Right lung (tissue), 5 donors: ENCODE measurements around the gene KRT25. TPM values are rescaled to one million over a fixed set of nuclear protein-coding genes. Genes with fewer than 3 reads are reported as not detected.

Source experiments
- polyA plus RNA-seq, 5 donors: library from polyadenylated mRNA; unstranded; fragments of 120-200 nt; gene quantifications; one replicate each; pipeline versions ENCODE4 v1.2.1 to v1.2.3, GENCODE V29; 2013; ENCODE audit warnings: inconsistent platforms in 1 of 5, low replicate concordance in 1 of 5; ENCODE audit not compliant: insufficient read length in 5 of 5, insufficient read depth in 1 of 5

KRT25 gene
- polyA plus RNA-seq, 5 donors: not detected

Other genes starting within 250 kb of the KRT25 start
- under 1 TPM; 0.37 to 0.76 (median 0.59) TPM for gene CCR7, start 189.9 kb downstream of the KRT25 start, polyA plus RNA-seq
- gene SMARCE1, start 107.5 kb downstream of the KRT25 start, polyA plus RNA-seq: 100 to 1,000 TPM; 223 to 279 (median 246) TPM
- gene KRT222, start 90.2 kb downstream of the KRT25 start, polyA plus RNA-seq: under 1 TPM; 0.33 to 0.80 (median 0.36) TPM
- gene KRT24, start 51.6 kb downstream of the KRT25 start, polyA plus RNA-seq: under 1 TPM in 1 of 5 donors, not detected in 4; 0.10 TPM
- not detected for gene KRT26, start 16.9 kb upstream of the KRT25 start, polyA plus RNA-seq
- gene KRT27, start 27.2 kb upstream of the KRT25 start, polyA plus RNA-seq: under 1 TPM in 4 of 5 donors, not detected in 1; 0.10 to 0.43 (median 0.34) TPM
- gene KRT28, start 44.6 kb upstream of the KRT25 start, polyA plus RNA-seq: not detected
- 10 to 100 TPM; 27.5 to 58.8 (median 45.4) TPM for gene KRT10, start 67.3 kb upstream of the KRT25 start, polyA plus RNA-seq
- under 1 TPM in 3 of 5 donors, not detected in 2; 0.06 to 0.14 (median 0.13) TPM for gene KRT12, start 111.9 kb upstream of the KRT25 start, polyA plus RNA-seq
- gene KRT20, start 129.9 kb upstream of the KRT25 start, polyA plus RNA-seq: not detected
- under 1 TPM in 3 of 5 donors, not detected in 2; 0.18 to 0.35 (median 0.21) TPM for gene KRT23, start 182.3 kb upstream of the KRT25 start, polyA plus RNA-seq
- gene KRT39, start 211.6 kb upstream of the KRT25 start, polyA plus RNA-seq: under 1 TPM in 1 of 5 donors, not detected in 4; 0.35 TPM
- gene KRT40, start 229.0 kb upstream of the KRT25 start, polyA plus RNA-seq: under 1 TPM in 2 of 5 donors, not detected in 3; 0.06 to 0.70 TPM
- gene KRTAP3-3, start 238.8 kb upstream of the KRT25 start, polyA plus RNA-seq: not detected
- not detected for gene KRTAP3-2, start 244.6 kb upstream of the KRT25 start, polyA plus RNA-seq